H1 (cell line): ENCODE measurements around the gene FOSB. TPM values are rescaled to one million over a fixed set of nuclear protein-coding genes. Genes with fewer than 3 reads are reported as not detected.

Source experiments
- BCL11A ChIP-seq, 2 experiments: IDR thresholded peaks; one replicate each; pipeline ENCODE4 v1.6.1; 2011; ENCODE audit warnings: low read depth in 2 of 2, low read length in 2 of 2, mild to moderate bottlenecking in 2 of 2
- FOSL1 ChIP-seq: IDR thresholded peaks from 2 replicates; pipeline ENCODE4 v1.6.1; 2011; ENCODE audit warnings: mild to moderate bottlenecking, low read depth, low read length, moderate library complexity; ENCODE audit not compliant: insufficient read depth
- POLR2AphosphoS5 ChIP-seq: IDR thresholded peaks from 2 replicates; pipeline ENCODE4 v1.6.1; 2011; ENCODE audit warnings: low read depth, low read length
- RAD21 ChIP-seq, 2 experiments: IDR thresholded peaks in 1 of 2; conservative IDR thresholded peaks in 1 of 2; 2 replicates each; pipeline ENCODE4 v1.6.1; 2011; ENCODE audit warnings: low read depth in 2 of 2, low read length in 2 of 2, improper control_type of control experiment in 1 of 2, inconsistent platforms in 1 of 2, mild to moderate bottlenecking in 1 of 2, moderate library complexity in 1 of 2
- RBBP5 ChIP-seq: IDR thresholded peaks from 2 replicates; pipeline ENCODE4 v1.7.1; 2012; ENCODE audit warnings: low read depth, mild to moderate bottlenecking, inconsistent platforms, low read length, moderate library complexity, borderline replicate concordance
- SAP30 ChIP-seq: fragments of 300-600 bp; sonication (generic); IDR thresholded peaks from 2 replicates; pipeline ENCODE4 v1.7.1; 2012; ENCODE audit warnings: low read length, moderate library complexity, mild to moderate bottlenecking, inconsistent platforms; ENCODE audit not compliant: insufficient read depth, insufficient replicate concordance
- SRF ChIP-seq: IDR thresholded peaks from 2 replicates; pipeline ENCODE4 v1.6.1; 2011; ENCODE audit warnings: mild to moderate bottlenecking, low read depth, low read length, moderate library complexity
- ZNF274 ChIP-seq: IDR thresholded peaks from 2 replicates; pipeline ENCODE4 v1.7.0; 2012; ENCODE audit warnings: low read length, borderline replicate concordance; ENCODE audit errors: extremely low read depth
- polyA plus RNA-seq, 7 experiments: library from polyadenylated mRNA; depleted of rRNA in 3 of 7; stranded (reverse) in 5 of 7; unstranded in 2 of 7; fragments of >200 nt in 5 of 7; fragments of 200-250 nt in 2 of 7; gene quantifications; 1 replicate in 5 of 7; 2 replicates in 1 of 7; 4 replicates in 1 of 7; pipeline versions ENCODE4 v1.2.1 to v1.2.3, GENCODE V29; 2011 to 2013; ENCODE audit warnings: missing spikeins in 2 of 7, mixed read lengths in 2 of 7
- total RNA-seq: library from RNA; stranded (reverse); fragmentation: NEBNext Ultra II Directional; extraction: Animal tissue kit (Norgen Biotek cat#: 25700); gene quantifications from 2 replicates; pipeline ENCODE4 v1.2.1, GENCODE V29; 2021

Gene FOSB
- total and polyA plus RNA-seq, 2 of the 8 experiments (the other 6 are each of a cell fraction or from before 2014, with no cell fraction given): 0.44 to 2.7 TPM

DNA sequence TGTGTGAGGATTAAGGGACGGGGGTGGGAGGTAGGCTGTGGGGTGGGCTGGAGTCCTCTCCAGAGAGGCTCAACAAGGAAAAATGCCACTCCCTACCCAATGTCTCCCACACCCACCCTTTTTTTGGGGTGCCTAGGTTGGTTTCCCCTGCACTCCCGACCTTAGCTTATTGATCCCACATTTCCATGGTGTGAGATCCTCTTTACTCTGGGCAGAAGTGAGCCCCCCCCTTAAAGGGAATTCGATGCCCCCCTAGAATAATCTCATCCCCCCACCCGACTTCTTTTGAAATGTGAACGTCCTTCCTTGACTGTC, 5.5 kb downstream of the FOSB start (continued):
- TF ChIP-seq SRF: no peak
- no peak for TF ChIP-seq RAD21 (IDR thresholded peaks at IDR 0.05 in 1 of 2, conservative IDR thresholded peaks at IDR 0.05 in 1 of 2; ENCODE audit: low read depth in 2 of 2, low read length in 2 of 2)
- TF ChIP-seq POLR2AphosphoS5: no peak
- no peak for TF ChIP-seq ZNF274
- TF ChIP-seq RBBP5: no peak
- no peak for TF ChIP-seq FOSL1
- TF ChIP-seq BCL11A (IDR thresholded peaks at IDR 0.05; ENCODE audit: low read depth in 2 of 2, low read length in 2 of 2): no peak
- TF ChIP-seq SAP30: no peak
